ENCODE data around the gene ANKRD42. TPM values are rescaled to one million over a fixed set of nuclear protein-coding genes. Genes with fewer than 3 reads are reported as not detected.
"Not testable (repeated sequence)": the region's sequence is repeated elsewhere in the genome, so short reads cannot be mapped to it uniquely, and the experiment has no call there.

Gene ANKRD42
- total RNA-seq, 1 experiment from 2014 or later, result 8.7 TPM

DNA sequence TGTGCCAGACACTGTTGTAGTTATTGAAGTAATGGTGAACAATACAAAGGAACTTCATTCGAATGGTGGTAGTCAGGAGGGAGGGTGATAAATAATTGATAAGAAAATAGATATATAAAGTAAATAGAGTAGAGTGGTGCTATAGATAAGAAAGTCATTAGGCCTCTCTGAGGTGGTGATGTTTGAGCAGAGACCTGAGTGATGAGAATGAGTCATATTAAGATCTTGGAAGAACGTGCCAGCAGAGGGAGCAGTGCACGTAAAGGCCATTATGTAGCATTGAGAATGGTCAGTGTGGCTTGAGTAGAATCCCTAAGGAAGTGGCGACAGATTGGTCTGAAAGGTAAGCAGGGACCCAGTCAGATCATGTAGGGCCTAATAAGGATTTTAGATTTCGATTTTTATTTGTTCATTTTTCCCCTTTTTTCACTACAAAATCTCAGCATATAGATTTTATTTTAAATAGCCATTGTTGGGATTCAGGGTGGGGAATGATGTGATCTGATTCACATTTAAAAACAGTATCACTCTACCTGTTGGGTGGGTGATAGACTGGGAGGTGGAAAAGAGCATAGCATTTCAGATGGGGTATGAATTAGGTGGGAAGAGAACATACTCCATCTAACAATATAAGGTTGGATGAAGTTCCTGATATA lies 47.9 kb downstream of the ANKRD42 start:
- DNase-seq (ENCODE audit: low read depth), result peak; percentile 80

DNA sequence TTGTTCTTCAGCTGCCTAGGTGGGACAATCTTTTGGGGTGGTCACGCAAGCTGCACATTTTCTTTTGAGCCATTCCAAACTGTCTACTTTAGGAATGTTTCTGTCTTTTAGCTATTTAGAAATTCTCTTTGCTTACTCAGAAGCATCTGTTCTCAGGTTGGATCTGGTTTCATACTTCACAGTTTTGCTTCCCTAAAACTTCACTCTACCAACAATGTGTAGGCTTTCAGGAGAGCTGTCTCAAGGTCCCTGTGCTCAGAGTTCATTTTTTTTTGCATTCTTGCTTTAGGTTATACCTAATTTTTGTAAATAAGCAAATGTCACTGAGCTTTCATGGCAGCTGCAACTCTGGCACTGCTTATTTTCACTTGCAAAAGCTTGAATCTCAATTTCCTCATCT lies 55.9 kb downstream of the ANKRD42 start:
- no peak for DNase-seq (ENCODE audit: low read depth)

DNA sequence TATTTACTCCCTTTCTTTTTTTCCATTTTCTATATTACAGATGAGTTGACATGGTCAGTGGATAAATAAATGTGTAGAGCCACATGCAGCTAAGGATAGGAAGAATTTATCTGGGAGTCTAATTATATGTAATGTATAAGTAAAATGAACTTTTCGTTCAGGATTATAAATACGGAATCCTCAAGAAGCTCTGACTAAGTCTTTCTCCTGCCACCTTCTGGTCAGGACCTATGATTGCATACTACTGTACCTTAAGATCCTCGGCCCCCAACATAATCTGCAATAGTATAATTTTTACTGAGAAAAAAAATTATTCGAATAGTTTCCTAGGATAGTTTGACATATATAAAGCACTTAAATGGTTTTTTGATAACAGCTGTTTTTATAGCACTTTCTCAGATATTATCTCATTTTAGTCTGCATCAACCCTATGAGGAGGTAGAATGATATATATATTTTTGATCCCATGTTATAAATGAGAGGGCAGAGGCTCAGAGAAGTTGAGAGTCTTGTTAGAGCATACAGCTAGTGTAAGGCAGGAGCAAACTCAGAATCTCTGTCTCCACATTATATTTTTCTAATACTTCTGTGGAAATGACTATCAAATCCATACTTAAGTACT lies 56.6 kb downstream of the ANKRD42 start:
- peak; percentile 47 for DNase-seq (ENCODE audit: low read depth)

DNA sequence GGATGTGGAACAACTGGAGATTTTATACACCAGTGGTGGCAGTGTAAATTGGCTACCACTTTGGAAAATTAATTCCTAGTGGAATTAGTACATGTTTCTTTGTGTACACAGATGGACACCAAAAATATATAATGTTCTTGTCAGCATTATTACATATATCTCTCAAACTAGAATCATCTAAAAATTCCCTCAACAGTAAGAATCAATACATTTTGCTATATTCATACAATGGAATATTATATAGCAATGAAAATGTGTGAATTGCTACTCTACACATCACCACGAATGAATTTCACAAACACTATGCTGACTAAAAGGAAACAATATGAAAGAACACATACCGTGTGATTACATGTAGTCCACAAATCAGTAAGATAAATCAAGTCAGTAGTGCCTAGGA lies 58.8 kb downstream of the ANKRD42 start:
- no peak for DNase-seq (ENCODE audit: low read depth)

DNA sequence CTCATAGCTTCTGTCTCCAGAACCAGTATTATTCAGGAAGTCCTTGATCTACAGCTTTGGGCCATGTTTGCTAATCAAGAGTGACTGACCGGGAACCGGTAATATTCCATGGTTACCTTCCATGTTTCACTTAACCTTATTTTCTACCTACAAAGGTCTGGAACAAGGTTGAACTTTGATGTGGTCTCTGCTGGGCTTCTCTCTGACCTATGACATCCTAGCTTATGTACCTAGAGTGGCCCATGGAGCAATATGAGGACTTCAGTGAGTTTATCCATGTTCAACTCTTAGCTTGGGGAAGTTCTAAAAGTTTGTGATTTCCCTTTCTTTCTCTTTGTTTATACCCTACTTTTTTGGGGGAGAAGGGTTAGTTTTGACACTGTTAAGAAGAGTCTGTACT lies 59.4 kb downstream of the ANKRD42 start:
- DNase-seq (ENCODE audit: low read depth), result no peak

DNA sequence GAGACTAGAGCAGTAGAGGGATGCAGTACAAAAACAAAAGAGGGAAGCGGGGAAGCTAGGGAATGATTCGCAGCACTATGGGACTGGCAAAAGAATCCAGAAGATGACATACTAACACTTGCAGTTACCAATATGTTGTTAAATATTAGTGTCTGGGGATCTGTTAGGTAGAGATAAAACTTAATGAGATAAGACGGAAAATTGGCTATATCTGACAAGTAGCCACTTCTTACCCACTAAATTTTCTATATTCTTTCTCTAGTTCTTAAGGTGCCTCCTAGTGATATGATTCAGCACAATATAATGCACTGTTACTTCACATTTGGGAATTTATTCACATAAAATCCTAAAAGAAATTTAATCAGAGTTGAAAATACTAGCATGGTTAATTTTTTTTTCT lies 61.9 kb downstream of the ANKRD42 start:
- no peak for DNase-seq (ENCODE audit: low read depth)

DNA sequence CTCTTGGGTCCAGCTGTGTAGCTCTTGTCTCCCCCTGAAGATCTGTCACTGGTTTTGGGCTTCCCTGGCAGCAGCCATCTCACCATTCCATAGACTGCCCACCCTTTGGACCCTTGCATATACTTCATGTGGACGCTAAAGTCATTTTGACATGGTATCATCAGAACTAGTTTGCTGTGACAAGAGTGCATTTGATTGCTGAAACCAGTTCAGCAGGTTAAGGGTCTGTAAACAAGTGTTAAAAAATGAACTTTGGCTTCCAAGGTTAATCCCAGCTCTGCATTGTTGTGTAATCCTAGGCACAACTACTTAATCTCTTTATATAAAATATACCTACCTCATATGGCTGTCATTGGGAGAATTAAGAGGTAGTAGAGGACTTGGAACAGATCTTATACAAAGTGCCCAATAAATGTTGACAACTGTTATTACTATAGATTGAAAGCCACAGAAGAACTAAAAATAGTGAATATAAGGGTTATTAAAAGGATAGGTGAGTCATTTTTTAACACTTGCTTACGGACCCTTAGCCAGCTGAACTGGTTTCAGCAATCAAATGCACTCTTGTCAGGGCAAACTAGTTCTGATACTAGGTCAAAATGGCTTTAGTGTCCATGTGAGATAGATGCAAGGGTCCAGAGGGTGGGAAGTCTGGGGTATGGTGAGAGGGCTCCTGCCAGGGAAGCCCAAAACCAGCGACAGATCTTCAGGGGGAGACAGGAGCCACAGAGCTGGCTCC lies 63.3 kb downstream of the ANKRD42 start:
- no peak for DNase-seq (ENCODE audit: low read depth)

DNA sequence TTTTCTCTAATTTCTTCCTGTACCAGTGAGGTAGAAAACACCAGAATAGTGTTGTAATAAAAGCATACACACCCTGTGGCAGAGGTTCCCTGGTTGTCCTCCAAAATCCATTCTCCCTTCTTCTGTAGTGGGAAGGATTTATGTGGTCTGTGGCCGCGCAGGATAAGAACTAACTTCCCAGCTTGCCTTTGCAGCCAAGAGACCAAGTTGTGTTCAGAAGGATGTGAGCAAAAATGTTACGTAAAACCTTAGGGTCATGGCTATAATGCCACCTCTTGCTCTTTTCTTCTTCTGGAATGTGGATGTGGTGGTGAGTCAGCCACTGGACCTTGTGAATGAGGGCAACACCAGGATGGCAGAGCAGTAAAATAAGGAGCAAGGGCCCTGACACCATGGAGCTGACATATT lies 64.3 kb downstream of the ANKRD42 start:
- DNase-seq (ENCODE audit: low read depth), result peak; percentile 99

DNA sequence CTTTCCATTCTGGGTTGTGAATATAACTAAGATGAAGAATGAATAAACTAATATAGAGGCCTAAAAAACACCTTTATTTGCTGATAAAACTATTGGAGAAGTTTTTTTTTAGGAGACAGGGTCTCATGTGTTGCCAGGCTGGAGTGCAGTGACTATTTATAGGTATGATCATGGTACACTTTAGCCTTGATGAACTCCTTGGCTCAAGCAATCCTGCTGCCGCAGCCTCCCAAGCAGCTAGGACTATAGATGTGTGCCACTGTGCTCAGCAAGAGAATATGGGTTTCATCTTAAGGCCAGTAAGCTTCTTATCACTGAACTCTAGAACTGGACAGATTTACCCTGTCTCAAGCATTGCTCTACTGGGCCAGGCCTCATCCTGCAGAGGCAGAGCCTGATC lies 66.0 kb downstream of the ANKRD42 start:
- no peak for DNase-seq (ENCODE audit: low read depth)

DNA sequence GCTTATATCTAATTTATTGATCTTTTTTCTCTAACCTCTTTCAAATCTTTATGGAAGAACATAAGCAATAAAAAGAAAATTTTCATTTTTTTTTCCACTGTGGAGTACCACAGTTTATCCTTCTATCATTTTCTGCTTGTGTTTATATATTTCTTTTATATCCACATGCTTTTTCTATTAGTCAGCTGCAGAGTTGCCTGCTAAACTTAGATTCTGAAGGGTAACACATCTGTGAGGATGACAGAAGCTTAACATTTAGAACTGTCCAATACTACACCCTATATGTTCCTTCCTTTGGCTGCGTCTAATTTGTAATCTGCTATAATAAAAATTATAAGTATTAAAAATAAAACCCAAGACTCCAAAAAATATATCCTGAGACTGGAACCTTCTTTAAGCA lies 71.8 kb downstream of the ANKRD42 start:
- peak; percentile 38 for DNase-seq (ENCODE audit: low read depth)

DNA sequence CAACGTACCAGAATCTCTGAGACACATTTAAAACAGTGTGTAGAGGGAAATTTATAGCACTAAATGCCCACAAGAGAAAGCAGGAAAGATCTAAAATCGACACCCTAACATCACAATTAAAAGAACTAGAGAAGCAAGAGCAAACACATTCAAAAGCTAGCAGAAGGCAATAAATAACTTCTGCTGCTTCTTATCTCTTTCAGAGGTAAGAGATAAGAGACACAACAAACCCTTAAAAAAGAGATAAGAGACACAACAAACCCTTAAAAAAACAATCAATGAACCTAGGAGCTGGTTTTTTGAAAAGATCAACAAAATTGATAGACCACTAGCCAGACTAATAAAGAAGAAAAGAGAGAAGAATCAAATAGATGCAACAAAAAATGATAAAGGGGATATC lies 75.6 kb downstream of the ANKRD42 start:
- not testable (repeated sequence) for DNase-seq (ENCODE audit: low read depth)

DNA sequence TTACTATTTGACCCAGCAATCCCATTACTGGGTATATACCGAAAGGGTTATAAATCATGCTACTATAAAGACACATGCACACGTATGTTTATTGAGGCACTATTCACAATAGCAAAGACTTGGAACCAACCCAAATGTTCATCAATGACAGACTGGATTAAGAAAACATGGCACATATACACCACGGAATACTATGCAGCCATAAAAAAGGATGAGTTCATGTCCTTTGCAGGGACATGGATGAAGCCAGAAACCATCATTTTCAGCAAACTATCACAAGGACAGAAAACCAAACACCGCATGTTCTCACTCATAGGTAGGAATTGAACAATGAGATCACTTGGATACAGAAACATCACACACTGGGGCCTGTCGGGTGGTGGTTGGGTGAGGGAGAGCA lies 78.2 kb downstream of the ANKRD42 start:
- DNase-seq (ENCODE audit: low read depth), result not testable (repeated sequence)

DNA sequence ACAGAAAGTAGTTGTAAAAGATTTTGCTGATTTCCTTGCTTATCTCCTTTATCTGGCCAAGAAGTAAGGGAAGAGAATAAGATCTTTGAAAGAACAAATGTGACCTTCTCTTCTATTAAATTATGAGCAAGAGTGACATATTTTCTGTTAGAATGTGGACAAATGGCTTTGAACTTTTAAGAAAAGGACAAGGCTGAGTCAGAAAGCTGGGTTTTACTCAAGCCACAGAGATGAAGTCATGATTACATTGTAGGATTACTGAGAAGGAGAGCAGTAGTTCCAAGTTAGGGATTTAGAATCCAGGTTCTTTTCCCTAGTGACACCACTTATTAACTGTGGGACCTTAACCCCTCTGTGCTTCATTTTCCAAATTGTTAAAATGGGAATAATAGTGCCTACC lies 79.1 kb downstream of the ANKRD42 start:
- DNase-seq (ENCODE audit: low read depth), result peak; percentile 87

DNA sequence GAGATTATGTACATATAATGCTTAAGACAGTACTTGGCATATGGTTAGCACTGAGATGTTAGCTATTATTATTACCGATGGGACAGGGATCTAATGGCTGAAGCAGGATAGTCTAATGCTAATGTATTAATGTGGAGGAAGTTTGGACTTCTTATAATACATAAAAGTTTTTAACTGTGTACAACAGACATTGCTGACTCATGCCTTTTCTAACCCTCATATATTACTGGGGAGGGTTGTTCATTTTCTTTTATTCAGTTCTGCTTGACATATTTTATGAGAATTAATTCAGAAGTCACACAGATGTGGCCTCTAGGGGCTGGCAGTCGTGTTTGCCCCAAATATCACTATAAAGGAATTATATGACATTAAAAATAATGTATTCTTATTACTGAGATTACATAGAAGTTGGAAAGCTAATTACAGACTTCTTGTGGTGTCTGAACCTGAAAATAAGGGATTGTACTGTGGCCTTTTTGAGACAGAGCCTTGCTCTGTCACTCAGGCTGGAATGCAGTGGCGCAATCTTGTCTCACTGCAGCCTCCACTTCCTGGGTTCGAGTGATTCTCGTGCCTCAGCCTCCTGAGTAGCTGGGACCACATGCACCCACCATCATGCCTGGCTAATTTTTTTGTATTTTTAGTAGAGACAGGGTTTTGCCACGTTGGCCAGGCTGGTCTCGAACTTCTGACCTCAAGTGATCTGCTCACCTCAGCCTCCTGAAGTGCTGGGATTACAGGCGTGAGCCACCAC lies 82.6 kb downstream of the ANKRD42 start:
- no peak for DNase-seq (ENCODE audit: low read depth)

DNA sequence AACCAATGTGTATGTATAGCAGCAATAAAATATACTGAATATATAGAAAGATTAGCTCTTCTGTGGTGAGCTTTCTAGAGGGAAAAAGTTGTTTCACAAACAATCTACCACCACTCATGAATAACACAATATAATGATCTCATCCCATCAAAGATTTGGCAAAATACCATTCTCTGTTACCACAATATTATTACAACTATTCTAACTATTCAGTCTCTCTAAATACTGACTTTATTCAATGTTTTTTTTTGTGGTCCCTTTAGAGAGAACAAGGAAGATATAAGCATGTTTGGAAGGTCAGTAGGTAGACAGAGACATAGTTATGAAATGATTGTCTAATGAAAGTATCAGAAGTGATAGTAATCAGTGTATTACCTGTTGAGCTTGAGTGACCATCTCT lies 84.8 kb downstream of the ANKRD42 start:
- peak; percentile 50 for DNase-seq (ENCODE audit: low read depth)

DNA sequence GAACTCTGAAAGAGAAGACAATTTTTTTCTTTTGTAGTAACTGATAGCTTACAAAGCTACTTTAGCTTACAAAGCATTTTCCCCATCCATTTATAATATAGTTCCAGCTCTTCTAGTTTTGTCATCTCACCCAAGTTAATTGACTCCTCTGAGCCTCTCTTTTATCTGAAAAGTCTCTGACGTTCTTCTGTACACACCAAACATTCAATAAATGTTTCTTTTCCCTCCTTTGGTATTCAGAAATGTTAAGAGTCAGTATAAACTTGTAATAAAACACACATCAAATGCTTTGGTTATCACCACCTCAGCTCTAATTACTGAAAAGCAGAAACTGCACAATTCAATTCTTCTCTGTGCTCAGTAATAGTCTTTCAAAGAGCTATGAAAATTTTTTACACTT lies 86.7 kb downstream of the ANKRD42 start:
- no peak for DNase-seq (ENCODE audit: low read depth)

DNA sequence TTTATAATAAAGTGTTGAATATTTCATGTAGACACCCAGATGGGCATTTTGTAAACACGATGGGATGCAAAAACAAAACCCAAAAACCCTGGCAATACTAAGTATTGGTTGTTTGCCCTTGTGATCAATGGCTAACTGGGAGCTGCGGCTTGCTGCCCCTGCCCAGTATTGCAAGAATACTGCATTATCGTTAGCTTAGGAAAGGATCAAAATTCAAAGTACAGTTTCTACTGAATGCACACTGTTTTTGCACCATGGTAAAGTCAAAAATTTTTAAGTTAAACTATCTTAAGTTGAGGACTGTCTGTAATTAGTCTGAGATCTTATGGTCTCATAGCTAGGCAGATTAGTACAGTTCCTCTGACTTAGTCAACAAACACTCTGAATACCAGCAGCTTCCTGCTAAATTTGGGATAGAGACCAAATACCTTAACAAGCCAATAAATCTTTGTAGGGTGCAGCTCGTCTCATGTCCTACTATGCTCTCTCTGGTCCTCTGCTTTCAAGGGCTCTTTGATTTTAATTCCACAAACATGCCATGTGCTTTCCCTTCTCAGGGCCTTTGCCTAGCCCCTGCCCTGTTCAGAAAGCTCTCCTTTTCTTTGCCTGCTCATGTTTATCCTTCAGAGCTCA lies 88.7 kb downstream of the ANKRD42 start:
- DNase-seq (ENCODE audit: low read depth), result peak; percentile 7

DNA sequence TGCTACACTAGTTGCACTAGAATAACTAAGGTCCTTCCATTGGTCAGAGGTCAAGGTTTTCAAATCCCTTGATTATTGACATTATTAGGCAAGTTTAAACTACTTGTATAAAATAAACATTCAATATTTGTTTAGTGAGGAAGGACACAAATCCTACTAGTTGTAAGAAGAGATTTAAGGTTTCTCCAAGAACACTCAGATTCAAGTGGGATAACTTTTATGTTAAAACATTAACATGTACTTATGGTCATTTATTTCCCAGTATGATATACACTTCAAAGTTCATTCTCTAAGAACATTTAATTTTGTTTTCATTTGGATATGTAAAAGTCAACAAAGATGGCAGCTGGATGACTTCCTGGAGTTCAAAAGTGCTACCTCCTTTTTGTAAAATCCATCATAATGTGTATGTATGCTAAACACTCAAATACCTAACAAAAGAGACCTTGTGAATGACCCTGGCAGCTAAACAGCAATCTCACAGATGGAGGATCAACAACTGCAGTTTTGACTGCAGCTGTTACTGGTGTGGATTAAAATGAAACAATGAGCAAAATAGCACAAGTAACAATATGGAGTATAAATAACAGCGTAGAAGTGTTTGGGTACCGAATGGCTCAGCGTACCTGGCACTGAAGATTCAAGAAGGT lies 91.1 kb downstream of the ANKRD42 start:
- DNase-seq (ENCODE audit: low read depth), result no peak

DNA sequence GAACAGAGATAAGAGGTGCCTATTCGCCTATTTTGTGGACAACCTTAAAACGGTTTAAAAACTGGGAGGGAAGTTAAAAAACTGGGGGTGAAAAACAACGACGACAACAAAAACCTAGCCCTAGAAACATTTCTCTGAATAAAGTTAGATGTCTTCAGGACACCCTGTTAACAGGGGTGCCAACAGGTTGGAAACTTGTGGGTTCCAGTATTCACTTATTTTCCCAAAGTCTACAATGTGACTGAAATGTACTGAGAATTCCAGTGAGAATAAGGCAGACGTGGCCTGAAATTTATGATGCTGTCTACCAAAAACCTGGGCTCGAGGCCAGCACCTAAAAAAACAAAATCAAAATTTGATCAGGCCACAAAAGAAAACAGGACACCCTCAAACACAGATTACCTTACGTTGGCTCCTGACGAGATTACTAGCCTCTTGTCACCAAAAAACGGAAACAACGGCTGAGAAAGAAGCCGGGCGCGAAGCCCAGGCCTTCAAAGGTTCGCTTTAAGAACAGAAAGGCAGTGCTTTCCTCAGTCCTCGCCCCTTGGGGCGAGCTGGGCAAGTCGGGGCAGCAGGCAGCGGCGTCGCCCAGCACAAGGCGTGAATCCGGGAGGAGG lies 91.7 kb downstream of the ANKRD42 start:
- DNase-seq (ENCODE audit: low read depth), result no peak

DNA sequence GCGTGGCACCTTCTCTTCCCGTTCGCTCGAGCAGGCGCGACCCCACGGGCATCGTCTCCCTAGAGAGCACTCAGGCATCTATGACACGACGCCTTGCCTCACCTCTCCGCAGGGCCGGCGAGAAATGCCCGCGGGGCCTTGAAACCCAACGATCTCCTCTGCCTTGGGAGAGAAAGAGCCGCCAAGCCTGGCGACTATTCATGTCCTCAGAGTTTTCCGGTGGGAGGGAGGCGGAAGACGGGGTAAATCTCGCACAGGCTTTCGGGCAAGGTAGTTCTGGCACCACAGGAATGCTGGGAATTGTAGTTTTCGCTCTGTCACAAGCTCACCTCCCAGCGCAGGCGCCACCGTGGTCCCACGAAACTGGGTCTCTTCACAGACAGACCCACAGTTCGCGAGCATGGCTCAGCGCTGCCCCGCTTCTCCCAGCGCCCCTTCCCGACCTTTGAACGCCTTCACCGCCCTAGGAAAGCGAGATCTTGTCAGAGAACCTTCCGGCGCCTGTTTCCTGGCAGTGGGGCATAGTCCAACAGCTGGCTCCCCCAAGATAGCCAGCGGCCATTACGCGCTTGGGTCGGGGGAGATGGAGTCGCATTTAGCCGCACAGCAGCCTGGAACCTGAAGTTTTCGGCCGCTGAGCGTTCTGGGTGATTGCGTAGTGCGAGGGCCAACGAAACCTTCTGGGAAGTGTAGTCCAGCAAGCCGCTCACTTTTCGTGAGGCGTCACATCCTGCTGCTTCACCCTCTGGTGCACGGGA lies 92.4 kb downstream of the ANKRD42 start, which contains the start of gene CCDC90B:
TSS of gene CCDC90B (minus strand) at position 597 of the 758 bp plus-strand sequence. CDS start at position 202, 395 bp downstream.
- peak; percentile 98 for DNase-seq (ENCODE audit: low read depth)
